ENCODE results near the gene FOXB2. TPM values are rescaled to one million over a fixed set of nuclear protein-coding genes. Genes with fewer than 3 reads are reported as not detected.

Gene FOXB2
- total RNA-seq, 6 experiments from 2014 or later: not detected

GRCh38 chr9:77013206-77013931 is 6.1 kb upstream of the FOXB2 start:
- no peak overlapping the region for H3K27ac Mint-ChIP-seq
- H3K36me3 Mint-ChIP-seq (ENCODE audit: low read depth): no peaks in the 10 kb centered on the region
- peaks cover 11% of the 10 kb centered on the region for H3K4me1 Mint-ChIP-seq (ENCODE audit: low read depth)
- peaks cover 55% of the 10 kb centered on the region for H3K27me3 Mint-ChIP-seq (ENCODE audit: insufficient read depth)
- TF ChIP-seq, protein P1, sequence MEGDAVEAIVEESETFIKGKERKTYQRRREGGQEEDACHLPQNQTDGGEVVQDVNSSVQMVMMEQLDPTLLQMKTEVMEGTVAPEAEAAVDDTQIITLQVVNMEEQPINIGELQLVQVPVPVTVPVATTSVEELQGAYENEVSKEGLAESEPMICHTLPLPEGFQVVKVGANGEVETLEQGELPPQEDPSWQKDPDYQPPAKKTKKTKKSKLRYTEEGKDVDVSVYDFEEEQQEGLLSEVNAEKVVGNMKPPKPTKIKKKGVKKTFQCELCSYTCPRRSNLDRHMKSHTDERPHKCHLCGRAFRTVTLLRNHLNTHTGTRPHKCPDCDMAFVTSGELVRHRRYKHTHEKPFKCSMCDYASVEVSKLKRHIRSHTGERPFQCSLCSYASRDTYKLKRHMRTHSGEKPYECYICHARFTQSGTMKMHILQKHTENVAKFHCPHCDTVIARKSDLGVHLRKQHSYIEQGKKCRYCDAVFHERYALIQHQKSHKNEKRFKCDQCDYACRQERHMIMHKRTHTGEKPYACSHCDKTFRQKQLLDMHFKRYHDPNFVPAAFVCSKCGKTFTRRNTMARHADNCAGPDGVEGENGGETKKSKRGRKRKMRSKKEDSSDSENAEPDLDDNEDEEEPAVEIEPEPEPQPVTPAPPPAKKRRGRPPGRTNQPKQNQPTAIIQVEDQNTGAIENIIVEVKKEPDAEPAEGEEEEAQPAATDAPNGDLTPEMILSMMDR (IDR thresholded peaks at IDR 0.05): no peak
- DNase-seq: no peak
- peaks cover 4% of the 10 kb centered on the region; the same call in 1 of the 2 replicates for H3K9me3 Mint-ChIP-seq
- H3K4me3 Mint-ChIP-seq: no peak overlapping the region

DNA sequence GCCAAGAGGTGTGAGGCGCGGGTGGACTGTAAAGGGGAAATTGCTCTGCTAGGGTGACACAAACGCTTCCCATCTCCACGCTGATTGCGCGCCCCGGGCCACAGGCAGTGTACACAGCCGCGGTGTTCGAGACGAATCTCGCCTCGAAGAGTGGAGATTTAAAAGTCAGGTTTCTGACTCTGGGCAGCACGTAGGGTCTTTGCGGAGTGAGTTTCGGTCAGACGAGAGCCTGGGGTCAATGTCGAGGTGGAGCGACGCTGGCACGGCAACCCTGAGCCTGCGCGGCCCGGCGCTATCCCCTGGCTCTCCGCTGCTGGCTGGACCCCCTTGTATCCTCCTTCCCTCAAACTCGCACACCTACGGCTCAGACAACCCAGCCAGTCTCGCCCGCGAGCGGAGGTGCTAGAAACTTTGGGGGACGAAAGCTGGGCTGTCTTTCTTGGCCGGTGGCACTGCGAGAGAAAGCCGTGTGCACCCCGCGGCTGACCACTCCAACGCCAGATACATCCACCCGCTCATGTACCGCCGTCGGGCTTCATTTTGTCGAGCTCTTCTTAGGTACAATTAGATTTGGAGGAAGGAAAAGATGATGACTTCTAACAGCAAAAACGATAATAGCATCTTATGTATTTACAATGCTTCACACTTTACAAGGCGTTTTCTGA is 5.4 kb upstream of the FOXB2 start:
- Mint-ChIP-seq H3K27me3 (ENCODE audit: insufficient read depth) (peaks cover 62% of the 10 kb centered on the region), H3K36me3 (ENCODE audit: low read depth) (no peaks in the 10 kb centered on the region), H3K27ac (no peak overlapping the region), H3K4me3 (no peak overlapping the region), H3K4me1 (ENCODE audit: low read depth) (peaks cover 11% of the 10 kb centered on the region), H3K9me3 (peaks cover 4% of the 10 kb centered on the region; the same call in 1 of the 2 replicates)
- TF ChIP-seq, protein P1 (IDR thresholded peaks at IDR 0.05): no peak
- no peak for DNase-seq

- peaks cover 4% of the 10 kb centered on the region; the same call in 1 of the 2 replicates for H3K9me3 Mint-ChIP-seq
- TF ChIP-seq, protein P1 (IDR thresholded peaks at IDR 0.05): peak; percentile 57
- no peak for DNase-seq
- H3K27ac Mint-ChIP-seq: no peak overlapping the region
- peaks cover 69% of the 10 kb centered on the region for H3K27me3 Mint-ChIP-seq (ENCODE audit: insufficient read depth)
- H3K36me3 Mint-ChIP-seq (ENCODE audit: low read depth): no peaks in the 10 kb centered on the region
- H3K4me3 Mint-ChIP-seq: no peak overlapping the region
- H3K4me1 Mint-ChIP-seq (ENCODE audit: low read depth): peaks cover 11% of the 10 kb centered on the region
These were observed 4.7 kb upstream of the FOXB2 start for GRCh38 chr9:77014597-77015263.

DNA sequence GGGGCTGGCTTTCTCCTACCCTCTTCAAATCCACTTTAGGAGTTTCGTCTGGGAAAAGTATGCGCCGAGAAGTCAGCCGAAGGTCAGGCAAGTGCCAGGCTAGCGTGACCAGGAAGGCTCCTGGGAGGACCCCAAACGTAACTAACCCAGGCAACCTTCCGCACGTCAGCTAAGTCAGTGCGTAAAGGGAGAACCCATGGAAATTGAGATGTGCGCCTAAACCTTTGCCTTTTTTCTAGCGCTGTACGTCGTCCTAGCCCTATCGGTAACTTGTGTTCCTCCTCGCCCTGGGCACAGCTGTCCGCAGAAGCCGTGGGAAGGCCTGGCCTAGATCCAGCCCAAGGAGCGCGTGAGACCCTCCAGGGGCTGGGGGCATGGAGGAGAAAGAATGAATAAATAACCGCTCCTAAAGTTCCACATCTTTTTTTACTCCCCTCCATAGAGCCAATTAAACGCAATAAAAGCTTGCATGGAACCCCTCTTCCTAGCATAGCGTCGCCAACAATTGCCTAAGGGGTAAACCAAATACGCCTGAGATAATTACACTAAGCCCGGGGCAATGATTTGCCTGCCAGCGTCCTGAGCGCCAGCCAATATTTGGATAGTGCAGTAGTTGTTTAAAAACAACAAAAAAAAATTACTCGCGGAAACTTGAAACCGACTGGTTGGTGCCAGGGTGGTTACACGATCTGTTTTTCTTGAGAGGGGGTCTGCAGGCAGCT is 4.0 kb upstream of the FOXB2 start:
- peaks cover 68% of the 10 kb centered on the region for H3K27me3 Mint-ChIP-seq (ENCODE audit: insufficient read depth)
- H3K4me3 Mint-ChIP-seq: no peak overlapping the region
- TF ChIP-seq, protein P1 (IDR thresholded peaks at IDR 0.05): no peak
- peaks cover 4% of the 10 kb centered on the region; the same call in 1 of the 2 replicates for H3K9me3 Mint-ChIP-seq
- peaks cover 11% of the 10 kb centered on the region for H3K4me1 Mint-ChIP-seq (ENCODE audit: low read depth)
- H3K27ac Mint-ChIP-seq: no peak overlapping the region
- H3K36me3 Mint-ChIP-seq (ENCODE audit: low read depth): no peaks in the 10 kb centered on the region
- no peak for DNase-seq

DNA sequence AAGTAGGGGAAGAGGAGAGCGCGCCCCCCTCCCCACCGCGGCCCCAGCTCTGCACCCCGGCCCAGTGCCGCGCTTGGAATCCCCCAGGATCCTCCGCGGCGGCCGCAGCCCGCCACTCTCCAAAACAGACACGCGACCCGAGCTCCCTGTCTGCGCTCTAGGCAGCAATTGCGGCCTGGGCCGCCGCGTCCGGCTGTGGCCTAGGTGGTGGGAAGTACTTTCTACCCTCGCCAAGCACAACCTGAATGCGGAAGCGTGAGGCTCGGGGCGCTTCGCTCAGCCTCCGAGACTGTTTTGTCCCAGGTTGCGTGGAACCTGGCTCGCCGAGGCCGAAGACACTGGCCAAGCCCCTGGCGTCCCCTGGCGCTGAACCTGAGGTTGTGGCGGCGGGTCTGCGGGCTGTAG is 3.3 kb upstream of the FOXB2 start:
- no peak for DNase-seq
- no peak overlapping the region for H3K27ac Mint-ChIP-seq
- TF ChIP-seq, protein P1 (IDR thresholded peaks at IDR 0.05): no peak
- H3K36me3 Mint-ChIP-seq (ENCODE audit: low read depth): no peaks in the 10 kb centered on the region
- H3K27me3 Mint-ChIP-seq (ENCODE audit: insufficient read depth): peaks cover 70% of the 10 kb centered on the region
- H3K9me3 Mint-ChIP-seq: peaks cover 4% of the 10 kb centered on the region; the same call in 1 of the 2 replicates
- H3K4me1 Mint-ChIP-seq (ENCODE audit: low read depth): peaks cover 11% of the 10 kb centered on the region
- no peak overlapping the region for H3K4me3 Mint-ChIP-seq

Data from HFFc6 (cell line).